Suppressor macrophage (primary cell): ENCODE measurements around the gene ZHX3.

Experiments used
- DNase-seq, 4 experiments: peaks; one replicate each; pipeline ENCODE4 v3.0.0-alpha.2; 2020 to 2022

The ZHX3 gene

GRCh38 chr20:41355192-41355591, 37.7 kb upstream of the ZHX3 start:
- no peak for DNase-seq

- DNase-seq: no peak
Observed at GRCh38 chr20:41353530-41353929, 36.0 kb upstream of the ZHX3 start.

DNA sequence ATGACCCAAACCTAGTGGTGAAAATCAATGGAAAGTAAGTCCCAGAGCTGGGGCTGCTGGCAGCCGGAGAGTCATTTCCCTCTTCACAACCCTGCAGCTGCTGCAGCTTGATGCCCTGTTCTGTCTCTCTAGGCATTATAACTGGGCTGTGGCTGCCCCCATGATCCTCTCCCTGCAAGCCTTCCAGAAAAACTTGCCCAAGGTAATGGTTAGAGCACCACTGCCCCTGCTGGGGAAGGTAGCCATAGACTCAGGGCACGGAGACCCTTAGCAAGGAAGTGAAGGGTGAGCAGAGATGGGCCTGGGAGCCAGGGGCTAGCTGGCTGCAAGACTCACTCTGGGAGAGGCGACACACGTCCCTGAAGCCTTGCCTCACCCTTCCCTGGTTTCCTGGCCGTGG, 35.1 kb upstream of the ZHX3 start:
- DNase-seq: no peak

DNA sequence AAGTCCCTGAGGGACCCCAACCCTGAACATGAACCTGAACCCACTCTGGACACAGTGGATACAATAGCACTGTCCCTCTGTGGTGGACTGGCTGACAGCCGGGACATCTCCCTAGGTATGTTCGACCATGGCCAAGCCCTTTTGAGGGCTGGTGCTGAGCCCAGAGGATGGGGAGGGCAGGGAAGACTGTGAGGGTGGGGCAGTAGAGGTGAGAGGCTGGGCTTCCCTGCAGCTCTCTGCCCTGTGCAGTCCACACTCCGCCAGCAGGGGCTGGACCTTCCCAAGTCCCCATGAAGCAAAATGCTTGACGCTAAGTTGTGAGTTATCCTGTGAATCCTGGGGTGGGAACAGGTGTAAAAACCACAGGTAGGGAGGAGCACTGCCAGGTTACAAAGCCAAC, 34.6 kb upstream of the ZHX3 start:
- DNase-seq: no peak

- DNase-seq: peak in 2 of 4 experiments; percentile 20
Observed at GRCh38 chr20:41350408-41350962, 33.0 kb upstream of the ZHX3 start.

DNA sequence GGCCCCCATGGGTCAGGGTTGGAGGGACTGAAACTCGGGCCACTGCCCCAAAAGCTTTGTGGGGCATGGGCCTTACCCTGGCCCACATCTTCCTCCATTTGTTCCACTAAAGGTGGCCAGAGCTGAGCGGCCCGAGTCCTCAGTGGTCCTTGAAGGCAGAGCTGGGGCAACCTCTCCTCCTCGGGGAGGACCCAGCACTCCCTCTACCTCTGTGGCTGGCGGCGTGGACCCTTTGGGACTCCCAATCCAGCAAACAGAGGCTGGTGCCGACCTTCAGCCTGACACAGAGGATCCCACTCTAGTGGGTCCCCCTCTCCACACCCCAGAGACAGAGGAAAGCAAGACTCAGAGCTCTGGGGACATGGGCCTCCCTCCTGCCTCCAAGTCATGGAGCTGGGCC, 32.4 kb upstream of the ZHX3 start:
- no peak for DNase-seq

DNA sequence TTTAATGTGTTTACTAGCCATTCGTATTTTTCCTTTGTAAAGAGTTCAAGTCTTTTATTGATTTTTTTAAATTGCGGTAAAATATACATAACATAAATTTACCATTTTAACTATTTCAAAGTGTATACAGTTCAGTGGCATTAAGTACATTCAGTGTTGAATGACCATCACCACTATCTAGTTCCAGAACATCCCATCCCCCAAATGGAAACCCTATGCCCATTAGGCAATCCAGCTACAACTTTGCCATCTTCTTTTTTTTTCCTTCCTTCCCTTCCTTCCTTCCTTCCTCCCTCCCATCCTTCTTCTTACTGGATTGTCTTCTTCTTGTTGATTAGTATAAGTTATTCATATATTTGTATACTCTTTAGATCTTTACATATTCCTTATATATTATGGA, 31.7 kb upstream of the ZHX3 start:
- DNase-seq: no peak

GRCh38 chr20:41348430-41349172, 31.1 kb upstream of the ZHX3 start:
- DNase-seq: no peak

DNA sequence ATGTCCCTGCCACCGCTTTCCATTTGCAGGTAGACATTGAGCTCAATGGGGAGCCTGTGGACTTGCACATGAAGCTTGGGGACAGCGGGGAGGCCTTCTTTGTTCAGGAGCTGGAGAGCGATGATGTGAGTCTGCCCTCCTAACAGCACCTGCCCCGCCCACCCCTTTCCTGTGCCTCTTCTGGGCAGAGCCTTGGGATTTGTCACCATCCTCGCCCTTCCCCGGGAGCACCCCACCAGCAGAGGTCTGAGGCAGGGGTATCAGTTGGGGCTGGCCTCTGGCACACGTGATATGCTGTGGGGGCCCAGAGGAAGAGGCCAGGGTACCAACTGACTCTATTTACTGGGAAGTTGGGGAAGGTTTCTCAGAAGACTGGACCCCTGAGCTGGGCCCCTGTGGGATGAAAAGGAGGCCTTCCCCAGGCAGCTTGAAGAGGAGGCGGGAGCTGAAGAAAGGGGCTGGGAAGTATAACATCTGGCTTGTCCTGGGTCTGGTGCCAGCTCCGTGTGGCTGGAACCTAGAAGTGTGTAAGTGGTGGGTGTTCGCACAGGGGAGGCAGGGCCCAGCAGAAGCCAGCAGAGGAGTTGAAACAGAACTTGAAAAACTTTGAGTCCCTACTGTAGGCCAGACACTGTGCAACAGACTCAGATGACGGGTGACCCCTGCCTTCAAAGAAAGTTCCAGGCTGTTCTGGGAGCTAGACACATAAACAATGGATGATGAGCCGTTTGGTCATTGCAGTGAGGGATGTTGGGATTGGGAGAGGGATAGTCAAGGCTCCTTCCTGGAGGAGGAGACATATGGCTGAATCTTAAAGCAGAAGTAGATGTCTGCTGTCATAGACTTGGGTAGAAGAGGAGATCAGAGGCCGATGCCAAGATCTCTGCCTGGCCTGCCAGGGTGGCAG, 30.2 kb upstream of the ZHX3 start:
- DNase-seq: no peak

- DNase-seq: no peak
Observed at GRCh38 chr20:41345729-41346067, 28.2 kb upstream of the ZHX3 start.

GRCh38 chr20:41344938-41345728, 27.6 kb upstream of the ZHX3 start:
- no peak for DNase-seq

DNA sequence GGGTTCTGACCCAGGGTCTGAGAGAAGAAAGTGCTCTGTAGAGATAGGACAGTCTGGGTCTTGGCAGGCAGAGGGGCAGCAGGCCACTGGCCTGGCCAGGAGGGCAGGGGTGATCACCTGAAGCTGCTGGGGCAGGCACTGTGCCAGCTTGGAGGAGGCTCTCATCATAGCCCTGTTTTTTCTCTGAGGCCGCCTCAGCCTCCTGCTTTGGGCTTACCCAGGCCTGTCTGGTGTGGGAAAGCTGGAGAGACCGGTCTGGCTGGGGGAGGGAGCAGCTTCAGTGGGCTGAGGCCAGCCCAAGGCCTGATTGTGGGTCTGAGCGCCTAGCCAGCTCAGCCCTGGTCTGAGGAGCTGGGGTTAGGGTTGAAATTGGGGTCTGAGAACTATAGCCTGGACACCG, 26.9 kb upstream of the ZHX3 start:
- no peak for DNase-seq

GRCh38 chr20:41342474-41343464, 25.2 kb upstream of the ZHX3 start:
- DNase-seq: no peak

- DNase-seq: peak; percentile 91 to 94 (median 94)
Observed at GRCh38 chr20:41340327-41341055, 23.0 kb upstream of the ZHX3 start, which contains the start of gene LPIN3. LPIN3 (plus strand) TSS chr20:41340821; CDS start chr20:41345804, 4,983 bp downstream.

- DNase-seq: peak; percentile 75 to 89 (median 84)
Observed at GRCh38 chr20:41339957-41340326, 22.4 kb upstream of the ZHX3 start.

DNA sequence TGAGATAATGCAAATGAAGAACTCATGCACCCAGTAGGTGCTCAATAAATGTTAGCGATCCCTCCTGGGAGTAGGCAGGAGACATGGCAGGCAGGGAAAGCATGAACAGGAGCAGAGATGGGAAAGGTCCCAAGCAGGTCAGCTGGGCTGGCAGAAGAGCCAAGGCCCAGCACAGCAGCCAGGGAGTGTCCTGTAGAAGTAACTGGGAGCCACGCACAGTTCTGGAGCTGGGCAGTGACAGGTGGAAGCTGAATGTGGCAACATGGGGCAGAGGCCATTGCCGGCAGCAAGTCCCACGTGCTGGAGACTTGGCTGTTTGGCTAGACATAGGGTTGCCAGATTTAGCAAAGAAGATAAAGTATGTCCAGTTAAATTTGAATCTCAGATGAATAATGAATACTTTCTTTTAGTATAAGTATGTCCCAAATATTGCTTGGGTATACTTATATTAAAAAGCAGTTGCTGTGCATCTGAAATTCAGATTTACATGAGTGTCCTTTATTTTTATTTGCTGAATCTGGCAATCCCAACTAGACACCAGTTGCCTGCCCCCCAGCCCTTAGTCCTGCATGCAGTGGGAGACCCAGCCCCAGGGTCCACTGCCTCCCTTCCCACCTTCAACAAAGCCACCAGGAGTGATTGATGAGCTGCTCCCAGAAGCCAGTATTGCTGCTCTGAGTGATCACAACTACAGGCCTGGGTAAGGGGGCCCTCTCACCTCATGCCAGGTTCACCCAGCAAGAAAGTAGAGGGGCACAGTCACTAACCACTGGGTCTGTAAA, 19.4 kb upstream of the ZHX3 start:
- DNase-seq: no peak

GRCh38 chr20:41335591-41335990, 18.1 kb upstream of the ZHX3 start:
- DNase-seq: no peak

DNA sequence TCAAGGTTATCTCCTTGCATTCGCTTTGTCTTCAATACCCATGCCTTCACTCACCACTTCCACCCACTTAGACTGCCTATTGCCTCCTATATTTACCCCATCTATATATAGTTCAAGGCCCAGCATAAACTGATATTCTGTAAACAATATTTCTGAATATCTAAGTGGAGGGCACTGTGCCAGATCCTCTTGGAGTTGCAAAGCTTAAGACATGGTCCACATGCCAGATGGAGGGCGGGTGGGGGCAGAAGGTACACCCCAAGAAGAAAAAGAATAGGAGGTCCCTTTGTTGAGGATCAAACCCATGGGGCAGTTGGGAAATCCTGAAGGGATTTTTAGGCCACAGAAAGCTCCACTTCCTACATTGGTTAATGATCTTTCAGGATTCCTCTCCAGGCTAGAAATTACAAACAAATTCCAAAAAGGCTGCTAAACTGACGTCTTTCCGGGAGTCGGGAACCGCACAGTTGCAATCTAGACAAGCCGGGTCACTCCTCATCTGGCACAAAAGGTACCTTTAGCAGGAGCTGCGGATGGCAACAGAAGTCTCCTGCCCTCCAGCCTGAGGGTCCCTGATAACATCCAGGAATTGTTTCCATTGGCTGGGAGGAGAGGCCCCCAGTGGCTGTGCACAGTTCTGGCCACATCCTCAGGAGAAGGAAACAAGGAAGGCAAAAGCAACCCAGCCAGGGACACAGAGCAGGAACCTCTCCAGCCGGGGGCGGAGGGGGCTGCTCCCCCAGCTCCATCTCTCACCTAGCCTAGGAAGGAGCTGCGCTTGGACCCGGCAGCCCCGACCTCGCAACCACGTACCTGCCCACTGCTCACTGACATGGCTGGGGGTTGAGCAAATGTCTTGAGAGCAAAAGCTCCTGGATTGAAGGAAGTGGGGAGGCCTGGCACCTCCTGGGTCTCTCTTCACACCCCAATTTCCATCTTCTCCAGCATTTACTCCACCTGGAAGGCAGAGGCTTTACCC, 17.2 kb upstream of the ZHX3 start:
- no peak for DNase-seq

DNA sequence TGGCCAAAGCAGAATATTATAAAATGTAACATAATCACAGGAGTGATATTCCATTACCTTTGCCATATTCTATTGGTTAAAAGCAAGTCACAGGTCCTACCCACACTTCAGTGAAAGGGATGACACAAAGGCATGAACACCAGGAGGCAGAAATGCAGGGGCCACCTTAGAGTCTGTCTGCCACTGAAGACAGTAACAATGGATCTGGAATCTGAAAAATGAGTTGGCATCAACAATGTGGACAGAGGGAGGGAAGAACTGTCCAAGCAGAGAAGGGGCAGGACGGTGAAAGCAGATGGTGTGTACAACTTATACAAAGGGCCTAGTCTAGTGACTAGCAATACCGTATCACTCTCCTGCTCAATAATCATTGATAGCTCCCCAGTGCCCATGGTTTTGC, 16.5 kb upstream of the ZHX3 start:
- no peak for DNase-seq
